Measurements from ENCODE around the gene GPC1.

DNA sequence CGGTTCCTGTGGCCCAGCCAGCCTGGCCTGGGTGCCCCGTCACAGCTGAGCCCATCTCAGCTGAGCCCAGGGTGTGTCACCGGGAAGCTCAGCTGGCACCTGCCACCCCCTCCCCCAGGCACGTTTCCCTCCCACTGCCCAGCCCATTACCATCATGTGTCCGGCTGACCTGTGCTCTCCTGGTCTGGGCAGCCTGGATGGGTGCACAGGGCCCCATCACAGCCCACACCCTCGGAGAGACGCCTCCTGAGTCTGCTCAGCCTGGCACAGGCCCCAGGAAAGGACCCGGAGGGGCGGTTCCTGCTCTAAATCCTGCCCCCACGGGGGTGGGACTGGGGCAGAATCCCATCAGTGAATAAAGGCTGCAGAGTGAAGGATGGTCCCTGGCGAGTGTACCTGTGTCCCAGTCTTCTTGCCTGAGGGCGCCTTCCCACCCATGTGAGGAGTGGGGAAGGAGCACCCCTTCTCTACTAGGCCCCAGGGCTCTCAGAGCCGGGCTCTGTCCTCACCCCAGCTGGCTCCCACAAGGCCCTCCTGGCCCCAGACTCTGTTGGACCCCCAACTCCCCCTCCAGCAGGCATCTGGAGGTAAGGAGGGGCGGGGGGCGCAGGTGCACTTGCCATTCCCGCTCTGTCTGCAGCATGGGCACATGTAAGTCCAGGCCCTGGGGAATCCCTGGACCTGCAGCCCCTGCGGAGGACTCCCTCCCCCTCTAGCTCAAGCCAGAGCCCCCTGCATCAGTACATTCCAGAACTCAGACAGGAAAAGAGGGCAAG is 21.2 kb downstream of the GPC1 start:
- TF ChIP-seq CTCF (IDR thresholded peaks at IDR 0.05; ENCODE audit: insufficient read depth, low read depth, low read length) (no peak), EZH2 (IDR thresholded peaks at IDR 0.05; ENCODE audit: insufficient read depth, low read length) (no peak)

Data from astrocyte (in vitro differentiated cells and primary cell).